WTC11 (cell line): ENCODE measurements around the gene GPA33. TPM values are rescaled to one million over a fixed set of nuclear protein-coding genes. Genes with fewer than 3 reads are reported as not detected.

ENCODE experiments used
- CREB1 ChIP-seq: sonication (generic); formaldehyde crosslinking; IDR thresholded peaks from 2 replicates; pipeline ENCODE4 v1.8.0; 2023; ENCODE audit warnings: mild to moderate bottlenecking, missing genetic modification reagents
- E2F1 ChIP-seq: sonication (generic); formaldehyde crosslinking; IDR thresholded peaks from 2 replicates; pipeline ENCODE4 v1.8.0; 2022; ENCODE audit warnings: mild to moderate bottlenecking, missing genetic modification reagents
- E2F4 ChIP-seq: sonication (generic); formaldehyde crosslinking; IDR thresholded peaks from 2 replicates; pipeline ENCODE4 v1.8.1; 2022; ENCODE audit warnings: low read depth, mild to moderate bottlenecking, moderate library complexity, missing genetic modification reagents, borderline replicate concordance
- ETV6 ChIP-seq: sonication (generic); formaldehyde crosslinking; IDR thresholded peaks from 2 replicates; pipeline ENCODE4 v1.8.1; 2022; ENCODE audit warnings: mild to moderate bottlenecking, missing genetic modification reagents
- GRHL2 ChIP-seq: fragments of 250-450 bp; sonication (Bioruptor Pico); IDR thresholded peaks from 2 replicates; pipeline ENCODE4 v1.8.0; 2022; ENCODE audit warnings: mild to moderate bottlenecking, moderate library complexity; ENCODE audit not compliant: insufficient replicate concordance, severe bottlenecking
- HMGXB4 ChIP-seq: sonication (generic); formaldehyde crosslinking; IDR thresholded peaks from 2 replicates; pipeline ENCODE4 v1.8.1; 2023; ENCODE audit warnings: mild to moderate bottlenecking, moderate library complexity, missing genetic modification reagents
- KAT7 ChIP-seq: sonication (generic); formaldehyde crosslinking; IDR thresholded peaks from 2 replicates; pipeline ENCODE4 v1.8.1; 2023; ENCODE audit warnings: missing genetic modification reagents, mild to moderate bottlenecking, borderline replicate concordance
- NR2C2 ChIP-seq: sonication (generic); formaldehyde crosslinking; IDR thresholded peaks from 2 replicates; pipeline ENCODE4 v1.8.0; 2022; ENCODE audit warnings: mild to moderate bottlenecking, missing genetic modification reagents
- NR3C1 ChIP-seq: sonication (generic); formaldehyde crosslinking; conservative IDR thresholded peaks from 2 replicates; pipeline ENCODE4 v1.8.1; 2023; ENCODE audit warnings: low read depth, mild to moderate bottlenecking, missing genetic modification reagents
- PREB ChIP-seq: sonication (generic); formaldehyde crosslinking; IDR thresholded peaks from 2 replicates; pipeline ENCODE4 v1.8.1; 2022; ENCODE audit warnings: mild to moderate bottlenecking, missing genetic modification reagents, moderate library complexity, borderline replicate concordance
- PRRX2 ChIP-seq: fragments of 250-450 bp; sonication (Bioruptor Pico); IDR thresholded peaks from 2 replicates; pipeline ENCODE4 v1.8.0; 2021; ENCODE audit warnings: mild to moderate bottlenecking
- RELA ChIP-seq: sonication (generic); formaldehyde crosslinking; IDR thresholded peaks from 2 replicates; pipeline ENCODE4 v1.8.1; 2022; ENCODE audit warnings: missing genetic modification reagents, mild to moderate bottlenecking, borderline replicate concordance
- SP1 ChIP-seq: sonication (generic); formaldehyde crosslinking; conservative IDR thresholded peaks from 2 replicates; pipeline ENCODE4 v1.8.1; 2022; ENCODE audit warnings: missing genetic modification reagents
- TEAD1 ChIP-seq: sonication (generic); formaldehyde crosslinking; IDR thresholded peaks from 2 replicates; pipeline ENCODE4 v1.8.0; 2022; ENCODE audit warnings: mild to moderate bottlenecking, missing genetic modification reagents
- ZNF138 ChIP-seq: sonication (generic); formaldehyde crosslinking; conservative IDR thresholded peaks from 2 replicates; pipeline ENCODE4 v1.8.1; 2022; ENCODE audit warnings: mild to moderate bottlenecking, moderate library complexity, missing genetic modification reagents
- ZNF263 ChIP-seq: sonication (generic); formaldehyde crosslinking; IDR thresholded peaks from 2 replicates; pipeline ENCODE4 v1.8.1; 2022; ENCODE audit warnings: low read depth, mild to moderate bottlenecking, moderate library complexity, missing genetic modification reagents
- ZNF317 ChIP-seq: sonication (generic); formaldehyde crosslinking; IDR thresholded peaks from 2 replicates; pipeline ENCODE4 v1.8.1; 2023; ENCODE audit warnings: low read depth, mild to moderate bottlenecking, moderate library complexity, missing genetic modification reagents, borderline replicate concordance
- ZNF423 ChIP-seq: fragments of 250-450 bp; sonication (Bioruptor Pico); IDR thresholded peaks from 2 replicates; pipeline ENCODE4 v2.1.2; 2022; ENCODE audit warnings: mild to moderate bottlenecking, moderate library complexity
- ZSCAN18 ChIP-seq: fragments of 250-450 bp; sonication (Bioruptor Pico); IDR thresholded peaks from 2 replicates; pipeline ENCODE4 v2.1.2; 2022; ENCODE audit warnings: mild to moderate bottlenecking, moderate library complexity
- total RNA-seq: library from RNA; stranded (reverse); gene quantifications from 3 replicates; pipeline ENCODE4 v1.2.3, GENCODE V29; 2021
- TF ChIP-seq, protein P1 (sequence below): sonication (generic); formaldehyde crosslinking; IDR thresholded peaks from 2 replicates; pipeline ENCODE4 v1.8.1; 2023; ENCODE audit warnings: mild to moderate bottlenecking, missing genetic modification reagents
- TF ChIP-seq, protein P2 (sequence below): sonication (generic); formaldehyde crosslinking; IDR thresholded peaks from 2 replicates; pipeline ENCODE4 v1.8.1; 2023; ENCODE audit warnings: mild to moderate bottlenecking, missing genetic modification reagents
- TF ChIP-seq, protein P3 (sequence below): sonication (generic); formaldehyde crosslinking; IDR thresholded peaks from 2 replicates; pipeline ENCODE4 v1.8.1; 2022; ENCODE audit warnings: mild to moderate bottlenecking, moderate library complexity, missing genetic modification reagents
- TF ChIP-seq, protein P4 (sequence below): sonication (generic); formaldehyde crosslinking; IDR thresholded peaks from 2 replicates; pipeline ENCODE4 v1.8.0; 2022; ENCODE audit warnings: mild to moderate bottlenecking, missing genetic modification reagents
- TF ChIP-seq, protein P5 (sequence below): sonication (generic); formaldehyde crosslinking; IDR thresholded peaks from 2 replicates; pipeline ENCODE4 v1.8.0; 2023; ENCODE audit warnings: mild to moderate bottlenecking, missing genetic modification reagents

GPA33 gene
- total RNA-seq, 1 experiment from 2014 or later: 0.63 TPM

GRCh38 chr1:167121375-167122120 lies 31.4 kb upstream of the GPA33 start (continued):
- TF ChIP-seq, protein P1, sequence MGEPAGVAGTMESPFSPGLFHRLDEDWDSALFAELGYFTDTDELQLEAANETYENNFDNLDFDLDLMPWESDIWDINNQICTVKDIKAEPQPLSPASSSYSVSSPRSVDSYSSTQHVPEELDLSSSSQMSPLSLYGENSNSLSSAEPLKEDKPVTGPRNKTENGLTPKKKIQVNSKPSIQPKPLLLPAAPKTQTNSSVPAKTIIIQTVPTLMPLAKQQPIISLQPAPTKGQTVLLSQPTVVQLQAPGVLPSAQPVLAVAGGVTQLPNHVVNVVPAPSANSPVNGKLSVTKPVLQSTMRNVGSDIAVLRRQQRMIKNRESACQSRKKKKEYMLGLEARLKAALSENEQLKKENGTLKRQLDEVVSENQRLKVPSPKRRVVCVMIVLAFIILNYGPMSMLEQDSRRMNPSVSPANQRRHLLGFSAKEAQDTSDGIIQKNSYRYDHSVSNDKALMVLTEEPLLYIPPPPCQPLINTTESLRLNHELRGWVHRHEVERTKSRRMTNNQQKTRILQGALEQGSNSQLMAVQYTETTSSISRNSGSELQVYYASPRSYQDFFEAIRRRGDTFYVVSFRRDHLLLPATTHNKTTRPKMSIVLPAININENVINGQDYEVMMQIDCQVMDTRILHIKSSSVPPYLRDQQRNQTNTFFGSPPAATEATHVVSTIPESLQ: no peak
- no peak for TF ChIP-seq ZNF423
- no peak for TF ChIP-seq PREB (CRISPR knock-in tag)
- TF ChIP-seq KAT7 (CRISPR knock-in tag): no peak
- TF ChIP-seq, protein P2, sequence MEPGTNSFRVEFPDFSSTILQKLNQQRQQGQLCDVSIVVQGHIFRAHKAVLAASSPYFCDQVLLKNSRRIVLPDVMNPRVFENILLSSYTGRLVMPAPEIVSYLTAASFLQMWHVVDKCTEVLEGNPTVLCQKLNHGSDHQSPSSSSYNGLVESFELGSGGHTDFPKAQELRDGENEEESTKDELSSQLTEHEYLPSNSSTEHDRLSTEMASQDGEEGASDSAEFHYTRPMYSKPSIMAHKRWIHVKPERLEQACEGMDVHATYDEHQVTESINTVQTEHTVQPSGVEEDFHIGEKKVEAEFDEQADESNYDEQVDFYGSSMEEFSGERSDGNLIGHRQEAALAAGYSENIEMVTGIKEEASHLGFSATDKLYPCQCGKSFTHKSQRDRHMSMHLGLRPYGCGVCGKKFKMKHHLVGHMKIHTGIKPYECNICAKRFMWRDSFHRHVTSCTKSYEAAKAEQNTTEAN (CRISPR knock-in tag): no peak
- no peak for TF ChIP-seq ZNF263
- TF ChIP-seq, protein P3, sequence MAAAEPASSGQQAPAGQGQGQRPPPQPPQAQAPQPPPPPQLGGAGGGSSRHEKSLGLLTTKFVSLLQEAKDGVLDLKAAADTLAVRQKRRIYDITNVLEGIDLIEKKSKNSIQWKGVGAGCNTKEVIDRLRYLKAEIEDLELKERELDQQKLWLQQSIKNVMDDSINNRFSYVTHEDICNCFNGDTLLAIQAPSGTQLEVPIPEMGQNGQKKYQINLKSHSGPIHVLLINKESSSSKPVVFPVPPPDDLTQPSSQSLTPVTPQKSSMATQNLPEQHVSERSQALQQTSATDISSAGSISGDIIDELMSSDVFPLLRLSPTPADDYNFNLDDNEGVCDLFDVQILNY (CRISPR knock-in tag): peak; percentile 19; the same call in 1 of the 2 replicates
- TF ChIP-seq TEAD1: no peak
- no peak for TF ChIP-seq SP1 (CRISPR knock-in tag)
- TF ChIP-seq, protein P4, sequence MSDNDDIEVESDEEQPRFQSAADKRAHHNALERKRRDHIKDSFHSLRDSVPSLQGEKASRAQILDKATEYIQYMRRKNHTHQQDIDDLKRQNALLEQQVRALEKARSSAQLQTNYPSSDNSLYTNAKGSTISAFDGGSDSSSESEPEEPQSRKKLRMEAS (CRISPR knock-in tag): peak; percentile 71
- TF ChIP-seq PRRX2 (CRISPR knock-in tag): no peak
- no peak; the same call in 1 of the 2 replicates for TF ChIP-seq ZNF138 (CRISPR knock-in tag)
- no peak for TF ChIP-seq E2F4
- 0 out of 2 replicates have a peak, but pooled peaks have one; percentile 22 for TF ChIP-seq ZSCAN18 (CRISPR knock-in tag)
- no peak for TF ChIP-seq RELA
- no peak for TF ChIP-seq E2F1 (CRISPR knock-in tag)
- TF ChIP-seq CREB1 (CRISPR knock-in tag): no peak
- 0 out of 2 replicates have a peak, but pooled peaks have one; percentile 78 for TF ChIP-seq NR3C1
- peak; percentile 75 for TF ChIP-seq ETV6 (CRISPR knock-in tag)
- TF ChIP-seq ZNF317 (CRISPR knock-in tag): no peak
- TF ChIP-seq GRHL2: no peak
- TF ChIP-seq NR2C2: no peak
- TF ChIP-seq, protein P5, sequence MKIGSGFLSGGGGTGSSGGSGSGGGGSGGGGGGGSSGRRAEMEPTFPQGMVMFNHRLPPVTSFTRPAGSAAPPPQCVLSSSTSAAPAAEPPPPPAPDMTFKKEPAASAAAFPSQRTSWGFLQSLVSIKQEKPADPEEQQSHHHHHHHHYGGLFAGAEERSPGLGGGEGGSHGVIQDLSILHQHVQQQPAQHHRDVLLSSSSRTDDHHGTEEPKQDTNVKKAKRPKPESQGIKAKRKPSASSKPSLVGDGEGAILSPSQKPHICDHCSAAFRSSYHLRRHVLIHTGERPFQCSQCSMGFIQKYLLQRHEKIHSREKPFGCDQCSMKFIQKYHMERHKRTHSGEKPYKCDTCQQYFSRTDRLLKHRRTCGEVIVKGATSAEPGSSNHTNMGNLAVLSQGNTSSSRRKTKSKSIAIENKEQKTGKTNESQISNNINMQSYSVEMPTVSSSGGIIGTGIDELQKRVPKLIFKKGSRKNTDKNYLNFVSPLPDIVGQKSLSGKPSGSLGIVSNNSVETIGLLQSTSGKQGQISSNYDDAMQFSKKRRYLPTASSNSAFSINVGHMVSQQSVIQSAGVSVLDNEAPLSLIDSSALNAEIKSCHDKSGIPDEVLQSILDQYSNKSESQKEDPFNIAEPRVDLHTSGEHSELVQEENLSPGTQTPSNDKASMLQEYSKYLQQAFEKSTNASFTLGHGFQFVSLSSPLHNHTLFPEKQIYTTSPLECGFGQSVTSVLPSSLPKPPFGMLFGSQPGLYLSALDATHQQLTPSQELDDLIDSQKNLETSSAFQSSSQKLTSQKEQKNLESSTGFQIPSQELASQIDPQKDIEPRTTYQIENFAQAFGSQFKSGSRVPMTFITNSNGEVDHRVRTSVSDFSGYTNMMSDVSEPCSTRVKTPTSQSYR (CRISPR knock-in tag): no peak
- 0 out of 2 replicates have a peak, but pooled peaks have one; percentile 46 for TF ChIP-seq HMGXB4
